Measurements from ENCODE around the gene ASL.
"Not testable (repeated sequence)": the region's sequence is repeated elsewhere in the genome, so short reads cannot be mapped to it uniquely, and the experiment has no call there.

Gene ASL

DNA sequence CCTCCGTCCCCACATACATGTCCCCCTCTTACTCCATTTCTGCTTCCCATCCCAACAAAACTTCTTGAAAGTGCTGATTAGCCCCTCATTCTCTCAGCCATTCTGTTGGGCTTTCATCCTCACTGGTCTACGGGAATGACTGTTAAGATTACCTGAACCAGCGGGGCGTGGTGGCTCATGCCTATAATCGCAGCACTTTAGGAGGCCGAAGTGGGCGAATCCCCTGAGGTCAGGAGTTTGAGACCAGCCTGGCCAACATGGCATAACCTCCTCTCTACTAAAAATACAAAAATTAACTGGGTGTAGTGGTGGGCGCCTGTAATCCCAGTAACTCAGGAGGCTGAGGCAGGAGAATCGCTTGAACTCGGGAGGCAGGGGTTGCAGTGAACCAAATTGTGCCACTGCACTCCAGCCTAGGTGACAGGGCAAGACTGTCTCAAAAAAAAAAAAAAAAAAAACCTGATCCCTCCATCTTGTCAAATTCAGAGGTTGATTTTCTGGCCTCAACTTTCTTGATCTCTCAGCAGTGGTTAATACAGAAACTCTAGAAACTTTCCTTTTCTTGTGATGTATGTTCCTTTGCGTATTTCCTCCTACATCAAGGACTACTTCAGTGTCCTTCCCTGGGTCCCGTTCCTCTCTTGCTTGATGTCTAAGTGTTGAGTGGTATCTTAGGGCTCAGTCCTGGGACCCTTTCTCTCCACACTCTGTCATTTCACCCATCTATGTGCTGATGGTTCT, 41.2 kb downstream of the ASL start:
- not testable (repeated sequence) for DNase-seq (ENCODE audit: extremely low read depth in 1 of 2, low read depth in 1 of 2)

GRCh38 chr7:66118603-66119002, 43.0 kb downstream of the ASL start:
- no peak for DNase-seq (ENCODE audit: extremely low read depth in 1 of 2, low read depth in 1 of 2)

DNA sequence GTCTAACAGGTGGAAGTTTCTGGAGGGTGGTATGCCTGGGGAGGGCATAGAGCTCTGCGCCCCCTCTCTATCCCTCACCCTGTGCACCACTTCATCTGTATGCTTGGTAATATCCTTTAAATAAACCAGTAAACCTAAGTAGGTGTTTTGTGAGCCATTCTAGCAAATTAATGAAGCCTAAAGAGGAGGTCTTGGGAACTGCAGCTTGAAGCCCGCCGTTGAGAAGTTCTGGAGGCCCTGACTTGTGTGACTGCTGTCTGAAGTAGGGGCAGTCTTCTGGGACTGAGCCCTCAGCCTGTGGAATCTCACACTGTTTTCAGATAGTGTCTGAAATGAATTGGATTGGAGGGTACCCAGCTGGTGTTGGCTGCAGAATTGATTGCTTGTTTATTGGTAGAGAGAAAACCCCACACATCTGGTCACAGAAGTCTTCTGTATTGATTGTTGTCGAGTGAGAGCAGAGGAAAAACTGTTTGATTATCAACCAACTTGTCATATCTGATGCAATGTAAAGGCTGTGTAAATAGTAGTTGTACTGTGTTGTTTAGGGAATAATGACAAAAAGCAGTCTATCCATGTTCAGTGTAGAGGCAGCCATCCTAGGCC, 43.7 kb downstream of the ASL start:
- DNase-seq (ENCODE audit: extremely low read depth in 1 of 2, low read depth in 1 of 2) = no peak

DNA sequence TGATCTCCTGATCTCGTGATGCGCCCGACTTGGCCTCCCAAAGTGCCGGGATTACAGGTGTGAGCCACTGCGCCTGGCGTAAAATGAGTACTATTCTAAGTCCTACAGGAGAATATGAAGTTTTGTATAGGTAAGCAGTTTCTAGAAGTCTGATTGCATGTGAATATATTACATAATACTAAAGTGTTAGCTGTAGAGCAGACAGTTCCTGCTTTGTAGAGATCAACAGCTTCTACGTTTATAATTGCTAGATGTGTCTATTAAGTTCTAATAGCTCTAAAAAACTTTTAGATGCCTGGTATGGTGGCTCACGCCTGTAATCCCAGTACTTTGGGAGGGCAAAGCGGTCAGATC, 47.5 kb downstream of the ASL start:
- no peak for DNase-seq (ENCODE audit: extremely low read depth in 1 of 2, low read depth in 1 of 2)

GRCh38 chr7:66124569-66124861, 48.9 kb downstream of the ASL start:
- not testable (repeated sequence) for DNase-seq (ENCODE audit: extremely low read depth in 1 of 2, low read depth in 1 of 2)

DNA sequence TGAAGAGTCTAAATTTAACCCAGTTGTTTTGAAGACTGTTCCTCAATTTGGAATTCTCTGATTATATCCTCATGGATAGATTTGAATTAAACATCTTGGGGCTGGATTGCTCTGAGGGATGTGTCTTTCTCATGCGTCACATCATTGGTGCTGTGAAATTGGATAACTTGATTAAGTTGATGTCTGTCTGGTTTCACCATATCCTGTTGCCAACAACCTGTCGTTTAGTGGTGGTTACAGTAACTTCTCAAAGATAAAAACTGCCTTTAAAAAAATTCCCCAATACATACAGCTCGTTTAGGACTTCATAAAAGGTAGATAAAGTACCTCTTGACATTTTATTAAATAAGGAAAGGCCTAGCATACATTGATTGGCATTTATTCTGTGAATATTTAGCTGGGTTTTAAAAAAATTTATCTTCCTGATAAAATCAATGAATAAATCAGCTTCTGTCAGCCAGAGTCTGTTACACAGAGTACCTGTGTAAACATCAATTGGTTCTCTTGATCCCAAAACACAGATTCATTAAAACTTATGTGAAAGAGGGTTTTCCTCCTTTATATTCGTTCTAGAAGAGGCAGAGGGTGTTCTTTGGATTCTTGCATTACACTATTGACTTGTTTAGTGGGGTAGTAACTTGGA, 49.6 kb downstream of the ASL start:
- no peak for DNase-seq (ENCODE audit: extremely low read depth in 1 of 2, low read depth in 1 of 2)

GRCh38 chr7:66125781-66126352, 50.2 kb downstream of the ASL start:
- not testable (repeated sequence) for DNase-seq (ENCODE audit: extremely low read depth in 1 of 2, low read depth in 1 of 2)

DNA sequence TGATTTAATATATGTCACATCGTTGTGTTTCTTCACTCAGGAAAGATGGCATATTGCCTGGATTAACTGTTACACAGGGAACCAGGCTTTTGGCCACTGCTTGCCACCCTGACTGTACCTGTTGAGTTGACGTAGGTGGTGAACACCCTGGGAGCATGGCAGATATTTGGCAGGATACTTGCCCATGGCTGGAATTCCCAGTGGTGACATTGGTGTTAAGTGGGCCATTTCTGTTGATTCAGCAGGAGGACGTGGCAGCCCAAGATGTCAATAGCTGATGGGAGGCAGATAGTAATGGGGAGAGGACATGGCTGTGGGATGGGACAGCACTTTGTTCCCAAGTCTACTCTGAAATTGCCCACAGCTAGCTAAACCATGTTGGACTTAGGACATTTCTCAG, 51.6 kb downstream of the ASL start:
- DNase-seq (ENCODE audit: extremely low read depth in 1 of 2, low read depth in 1 of 2) = not testable (repeated sequence)

DNA sequence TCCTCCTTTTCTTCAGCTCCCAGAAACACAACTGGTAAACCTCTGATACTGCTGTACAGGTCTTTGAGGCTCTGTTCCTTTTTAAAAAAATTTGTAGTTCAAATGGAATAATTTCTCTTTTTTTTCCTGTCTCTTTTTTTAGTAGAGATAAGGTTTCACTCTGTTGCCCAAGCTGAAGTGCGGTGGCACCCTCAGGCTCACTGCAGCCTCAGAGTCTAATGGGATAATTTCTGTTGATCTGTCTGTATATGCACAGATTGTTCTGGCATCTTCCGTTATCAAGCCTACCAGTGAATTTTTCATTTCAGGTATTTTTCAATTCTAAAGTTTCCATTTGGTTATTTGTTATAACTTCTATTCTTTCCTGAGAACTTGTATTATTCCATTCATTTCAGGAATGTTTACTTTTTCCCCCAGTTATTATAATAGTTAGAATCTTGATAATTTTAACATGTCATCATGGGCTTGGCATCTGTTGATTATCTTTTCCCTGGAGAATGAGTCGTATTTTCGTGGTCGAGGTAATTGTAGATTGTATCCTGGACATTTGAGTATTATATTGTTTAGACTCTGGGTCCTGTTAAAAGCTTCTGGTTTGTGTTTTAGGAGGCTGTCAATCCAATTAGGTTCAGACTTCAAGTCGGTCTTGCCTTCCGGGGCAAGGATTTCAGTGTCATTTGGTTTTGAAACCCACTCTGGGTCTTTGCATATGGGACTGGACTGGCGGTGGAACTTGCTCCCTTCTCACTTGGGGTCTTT, 63.6 kb downstream of the ASL start:
- no peak for DNase-seq (ENCODE audit: extremely low read depth in 1 of 2, low read depth in 1 of 2)

- no peak for DNase-seq (ENCODE audit: extremely low read depth in 1 of 2, low read depth in 1 of 2)
Observed at GRCh38 chr7:66140924-66141323, 65.3 kb downstream of the ASL start.

DNA sequence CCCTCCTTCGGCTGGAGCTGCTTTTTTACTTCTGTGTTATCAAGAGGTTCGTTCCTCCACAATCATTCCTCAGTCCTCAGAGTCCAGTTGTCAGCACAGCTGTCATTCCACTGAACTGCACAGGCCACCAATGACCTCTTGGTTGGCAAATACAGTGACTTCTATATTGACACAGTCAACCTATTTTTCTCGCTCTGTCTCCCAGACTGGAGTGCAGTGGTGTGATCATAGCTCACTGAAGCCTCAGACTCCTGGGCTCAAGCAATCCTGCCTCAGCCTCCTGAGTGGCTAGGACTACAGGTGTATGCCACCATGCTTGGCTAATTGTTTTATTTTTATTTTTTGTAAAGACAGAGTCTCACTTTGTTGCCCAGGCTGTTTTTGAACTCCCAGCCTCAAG, 66.7 kb downstream of the ASL start:
- DNase-seq (ENCODE audit: extremely low read depth in 1 of 2, low read depth in 1 of 2) = no peak

GRCh38 chr7:66142996-66143395, 67.4 kb downstream of the ASL start:
- DNase-seq (ENCODE audit: extremely low read depth in 1 of 2, low read depth in 1 of 2) = no peak

All from stimulated activated CD8-positive, alpha-beta memory T cell treated with anti-CD3 and anti-CD28 coated beads, Interleukin-7, amount 100 ng/mL, for 48 hours (primary cell).